DMS153 treated with DMSO at 0.1 percent for 48 hours (cell line): ENCODE data around the gene MAP7.

Experiments
- DNase-seq: peaks from one replicate; lab custom pipeline; 2025; ENCODE audit not compliant: unreplicated experiment; lab: John Stamatoyannopoulos, UW

Gene MAP7

DNA sequence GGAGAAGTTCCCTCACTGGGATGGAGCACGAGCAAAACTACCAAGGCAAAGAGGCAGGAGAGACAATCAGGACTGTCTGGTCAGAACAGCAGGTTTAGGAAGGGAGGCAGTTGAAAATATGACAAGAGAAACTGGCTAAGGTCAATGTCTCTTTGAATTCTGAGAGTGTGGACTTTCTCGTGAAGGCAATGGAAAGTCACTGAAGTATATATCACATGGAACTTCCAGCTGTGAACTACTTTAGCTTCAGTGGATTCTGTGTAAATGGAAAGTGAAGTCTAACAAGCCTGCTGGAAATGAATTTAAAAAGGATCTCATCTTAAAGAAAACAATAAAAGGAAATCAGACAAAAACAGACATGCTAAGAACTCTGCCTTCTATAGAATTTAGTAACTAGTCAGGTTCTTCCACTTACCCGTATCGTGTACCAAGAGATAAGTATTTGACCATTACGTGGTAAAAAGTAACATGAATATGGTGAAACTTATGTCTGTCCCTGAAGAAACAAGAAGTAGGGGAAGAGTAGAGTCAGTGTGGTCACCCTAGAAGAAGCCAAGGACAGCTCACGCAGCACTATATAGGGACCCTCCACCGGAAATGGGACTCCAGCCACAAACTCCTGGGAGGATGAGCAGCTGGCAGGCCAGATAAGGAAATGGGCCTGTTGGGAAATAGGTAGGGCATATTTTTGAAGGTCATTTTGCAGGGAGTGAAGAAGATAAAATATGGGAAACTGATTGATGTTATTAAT, 123.4 kb downstream of the MAP7 start:
- no peak for DNase-seq

GRCh38 chr6:136425793-136426192, 124.4 kb downstream of the MAP7 start:
- no peak for DNase-seq

DNA sequence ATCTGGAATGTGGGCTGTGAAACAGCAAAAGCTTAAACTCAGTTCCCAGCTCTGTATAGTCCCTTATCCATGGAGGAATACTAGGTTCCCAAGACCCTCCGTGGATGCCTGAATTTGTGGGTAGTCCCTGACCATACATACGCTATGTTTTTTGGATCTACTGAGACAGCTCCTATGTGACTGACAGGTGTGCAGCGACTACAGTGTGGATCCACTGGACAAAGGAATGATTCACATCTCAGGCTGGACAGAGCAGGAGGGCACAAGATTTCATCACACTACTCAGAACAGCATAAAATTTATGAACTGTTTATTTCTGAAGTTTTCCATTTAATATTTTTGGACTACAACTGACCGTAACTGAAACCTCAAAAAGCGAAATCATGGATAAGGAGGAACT, 125.3 kb downstream of the MAP7 start:
- no peak for DNase-seq

DNA sequence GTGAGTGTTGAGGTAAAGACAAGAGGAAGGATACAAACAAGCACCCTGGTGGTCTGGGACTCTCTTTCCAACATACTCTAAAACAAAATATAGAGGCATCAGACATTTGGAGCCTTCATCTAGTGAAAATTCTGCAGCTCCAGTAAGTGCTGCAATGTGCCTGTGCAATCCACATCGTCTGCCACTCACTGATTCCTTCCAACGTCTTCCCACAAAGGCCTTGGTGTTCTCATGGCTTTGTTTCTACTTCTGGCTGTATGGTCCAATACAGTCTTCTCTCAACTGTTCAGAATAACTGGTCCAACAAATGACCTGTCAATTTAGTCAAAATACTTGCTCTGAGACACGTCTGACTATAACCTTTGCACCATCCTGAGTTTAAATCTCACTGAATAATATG, 125.8 kb downstream of the MAP7 start:
- DNase-seq = no peak

GRCh38 chr6:136421537-136422158, 128.6 kb downstream of the MAP7 start:
- DNase-seq = no peak

GRCh38 chr6:136420853-136421252, 129.4 kb downstream of the MAP7 start:
- DNase-seq = no peak

- no peak for DNase-seq
Measured at GRCh38 chr6:136415351-136416007, 134.7 kb downstream of the MAP7 start.

DNA sequence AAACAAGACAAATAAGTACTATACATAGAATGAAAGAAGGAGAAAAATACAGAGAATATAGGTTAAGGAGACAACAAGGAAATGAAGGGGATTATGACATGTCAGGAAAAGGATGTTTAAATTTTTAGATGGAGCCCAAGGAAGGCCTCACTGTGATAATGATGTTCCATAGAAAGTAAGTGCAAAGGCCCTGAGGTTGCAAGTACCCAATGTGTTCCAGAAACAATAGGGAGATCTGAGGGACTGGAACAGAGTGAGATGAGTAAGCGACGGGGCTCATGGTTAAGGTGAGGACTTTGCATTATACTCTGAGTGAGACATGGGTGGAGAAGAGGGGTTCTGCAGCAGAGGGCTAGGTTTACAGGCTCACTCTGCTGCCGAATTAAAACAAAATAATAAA, 137.8 kb downstream of the MAP7 start:
- no peak for DNase-seq

DNA sequence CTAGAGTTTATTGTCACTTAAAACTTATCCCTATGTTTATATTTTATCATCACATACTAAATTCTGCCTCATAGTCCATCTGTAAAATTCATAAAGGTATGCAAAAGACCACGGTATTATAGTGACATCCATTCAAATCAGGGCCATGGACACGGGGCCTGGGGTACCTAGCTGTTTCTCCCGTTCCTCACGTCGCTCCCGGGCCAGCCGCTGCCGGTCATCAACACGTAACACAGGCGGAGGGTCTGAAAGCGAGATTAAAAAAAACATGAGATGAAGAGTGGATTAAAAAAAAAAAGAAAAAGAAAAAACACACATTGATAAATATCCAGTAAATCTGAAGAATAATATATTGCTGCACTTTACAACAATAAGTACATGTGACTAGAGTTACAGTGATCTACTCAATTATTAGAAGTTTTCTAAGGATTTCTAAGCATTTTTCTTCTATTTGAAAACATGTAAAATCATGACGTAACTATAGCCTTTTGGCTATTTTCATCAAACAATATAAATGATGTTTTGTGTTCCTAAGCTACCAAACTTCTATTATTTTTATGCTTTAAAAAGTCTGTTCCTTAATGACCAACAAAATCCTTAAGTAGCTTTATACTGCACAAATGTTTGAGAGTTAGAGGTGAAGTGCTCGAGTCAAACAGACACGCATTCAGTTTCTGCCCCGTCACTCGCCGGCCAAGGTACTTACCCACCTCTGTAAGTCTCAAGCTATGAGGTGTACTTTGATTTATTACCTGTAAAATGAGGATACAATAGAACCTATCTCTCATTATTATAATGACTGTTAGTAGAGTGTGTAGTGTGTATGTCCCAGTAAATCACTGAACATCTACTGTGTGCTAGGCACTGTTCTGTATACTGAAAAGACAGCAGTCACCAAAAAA, 138.5 kb downstream of the MAP7 start:
- DNase-seq = no peak

DNA sequence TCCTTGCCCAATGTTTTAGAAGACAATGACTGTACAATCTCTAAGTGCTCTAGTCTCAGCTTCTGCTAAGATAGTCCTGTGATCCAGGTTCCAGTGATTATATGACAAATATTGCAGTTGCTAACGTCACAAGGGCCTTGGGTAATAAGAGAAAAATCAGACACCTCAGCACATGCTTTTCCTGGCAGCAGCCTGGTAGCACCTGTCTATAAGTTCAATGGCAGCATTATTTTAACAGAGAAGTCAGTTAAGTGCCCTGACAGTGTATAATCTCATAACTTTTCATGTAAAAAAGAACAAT, 139.2 kb downstream of the MAP7 start:
- DNase-seq = no peak

- DNase-seq = no peak
Measured at GRCh38 chr6:136410201-136411024, 139.8 kb downstream of the MAP7 start.

- no peak for DNase-seq
Measured at GRCh38 chr6:136409597-136409996, 140.6 kb downstream of the MAP7 start.

DNA sequence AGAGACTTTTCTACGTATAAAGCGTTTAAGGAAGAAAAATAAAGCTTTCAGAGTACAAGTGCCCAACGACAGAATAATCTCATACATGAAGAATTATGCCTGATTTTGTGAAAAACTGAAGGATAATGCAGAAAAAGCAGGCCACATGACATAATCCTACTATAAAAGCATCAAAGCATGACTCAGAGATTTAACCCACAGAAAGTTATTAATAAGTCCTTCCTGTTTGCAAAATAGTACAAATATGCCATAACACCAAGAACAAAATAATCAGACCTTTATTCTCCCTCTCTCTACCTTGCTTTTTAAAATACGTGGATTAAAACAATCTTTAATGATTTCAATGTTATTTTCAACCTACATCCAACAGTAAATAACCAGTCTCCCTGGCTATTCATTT, 142.0 kb downstream of the MAP7 start:
- no peak for DNase-seq

- DNase-seq = no peak
Measured at GRCh38 chr6:136405420-136406029, 144.7 kb downstream of the MAP7 start.

DNA sequence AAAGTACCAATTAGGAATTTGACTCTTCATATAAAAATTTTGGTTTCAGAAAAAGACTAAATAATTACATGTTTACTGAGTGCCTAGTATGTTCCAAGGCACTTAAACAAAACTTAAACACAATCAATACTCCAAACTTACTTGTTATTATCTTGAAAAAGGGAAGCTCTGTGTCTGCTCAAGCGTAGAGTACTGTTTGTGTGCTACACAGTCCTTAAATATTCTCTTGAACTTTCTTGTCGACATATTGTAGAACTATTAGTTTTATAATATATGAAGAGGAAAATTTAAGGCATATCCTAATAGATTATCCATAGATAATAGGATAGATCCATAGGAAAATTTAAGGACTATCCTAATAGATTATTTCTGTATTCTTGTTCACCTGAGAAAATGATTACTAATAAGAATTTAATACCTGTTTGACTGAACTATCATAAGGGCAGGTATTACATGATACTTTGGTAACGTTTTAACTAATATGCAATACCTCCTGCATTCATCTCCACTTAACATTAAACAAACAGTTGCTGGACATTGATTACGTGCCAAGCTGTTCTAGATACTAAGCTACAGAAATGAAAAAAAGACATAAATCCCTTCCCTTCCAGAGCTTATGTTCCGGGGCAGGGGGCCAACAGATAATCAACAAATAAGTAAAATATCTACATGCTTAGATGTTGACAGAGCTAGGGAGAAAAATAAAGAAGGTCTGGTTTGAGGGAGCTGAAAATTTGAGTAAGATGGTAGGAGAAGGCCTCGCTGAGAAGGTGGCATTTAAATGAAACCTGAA, 145.4 kb downstream of the MAP7 start:
- no peak for DNase-seq

DNA sequence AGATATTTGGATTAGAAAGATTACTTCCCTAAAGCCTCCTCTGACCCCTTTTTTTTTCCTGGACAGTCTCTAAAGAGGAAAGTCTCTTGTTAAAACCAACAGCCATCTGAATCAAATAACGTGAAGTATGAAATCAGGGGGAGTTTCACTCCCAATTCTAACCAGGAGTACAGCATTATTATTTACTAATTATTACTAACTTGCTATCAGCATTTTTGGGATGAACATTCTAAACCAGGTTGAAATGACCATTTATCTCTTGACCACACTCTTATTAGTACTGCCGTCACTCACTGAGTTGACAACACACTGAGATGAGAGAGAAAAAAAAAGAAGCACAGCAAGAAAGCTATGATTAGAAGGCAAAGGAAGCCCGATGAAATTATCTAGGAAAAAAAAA, 146.2 kb downstream of the MAP7 start:
- no peak for DNase-seq

DNA sequence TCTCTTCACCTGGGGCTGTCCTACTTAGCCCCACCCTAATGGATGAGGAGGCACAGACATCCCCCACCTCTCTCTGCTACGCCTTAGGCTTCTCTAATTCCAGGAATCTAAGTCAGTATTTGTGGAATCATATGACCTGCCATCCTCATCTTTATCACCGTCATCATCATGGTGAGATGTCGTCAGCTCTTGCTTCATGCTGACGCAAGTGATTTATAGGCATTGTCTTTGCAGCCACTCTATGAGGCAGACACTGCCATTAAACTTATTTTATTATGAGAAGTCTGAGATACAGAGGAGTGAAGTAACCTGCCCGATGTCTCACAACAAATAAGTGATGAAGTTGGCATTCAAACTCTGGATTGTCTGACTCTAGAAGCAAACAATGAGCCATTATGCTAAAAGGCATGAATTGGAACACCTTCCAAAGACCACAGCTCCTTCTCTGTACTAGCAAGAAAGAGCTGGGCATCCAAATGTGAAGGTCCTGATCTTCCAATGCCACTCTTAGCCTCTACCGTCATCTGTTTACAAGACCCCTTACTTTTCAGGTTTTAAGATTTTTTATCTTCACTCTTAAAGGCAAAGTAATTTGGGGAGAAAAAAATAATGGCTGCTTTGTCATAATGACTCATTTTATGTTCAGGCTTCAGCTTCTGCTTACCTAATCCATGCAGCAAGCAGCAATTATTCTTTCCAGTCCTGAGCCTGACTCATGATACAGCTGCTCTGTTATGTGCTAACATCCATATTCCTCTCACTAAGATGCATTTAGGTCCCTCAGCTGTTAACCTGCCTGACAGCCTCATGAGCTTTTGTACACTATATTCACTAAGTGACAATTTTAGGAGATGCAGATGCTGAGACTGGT, 146.9 kb downstream of the MAP7 start:
- DNase-seq = no peak

GRCh38 chr6:136401749-136402148, 148.5 kb downstream of the MAP7 start:
- DNase-seq = no peak
